Thoracic aorta (tissue), 2 donors: ENCODE measurements around the gene DLGAP1. TPM values are rescaled to one million over a fixed set of nuclear protein-coding genes. Genes with fewer than 3 reads are reported as not detected.

Source experiments
- ATAC-seq: fragments of 150-250 bp; one replicate; pipeline ENCODE4 v1.8.0; 2017; ENCODE audit warnings: low read depth; ENCODE audit not compliant: insufficient number of reproducible peaks, low FRiP score
- DNase-seq: peaks from one replicate; pipeline ENCODE4 v3.0.0-alpha.2; 2020; ENCODE audit warnings: low spot score
- H3K27ac ChIP-seq, 2 donors: fragments of 200-600 bp; sonication (generic); 1 replicate in 1 of 2; 2 replicates in 1 of 2; pipeline ENCODE4 v1.5.1; 2016; ENCODE audit warnings: mild to moderate bottlenecking in 2 of 2, moderate library complexity in 2 of 2
- H3K27me3 ChIP-seq: fragments of 200-600 bp; sonication (generic); replicated peaks from 2 replicates; pipeline ENCODE4 v1.6.0; 2016; ENCODE audit warnings: mild to moderate bottlenecking; ENCODE audit not compliant: insufficient read depth
- H3K36me3 ChIP-seq: fragments of 200-600 bp; sonication (generic); one replicate; pipeline ENCODE4 v1.5.1; 2016
- H3K4me1 ChIP-seq, 2 donors: fragments of 200-600 bp; sonication (generic); 1 replicate in 1 of 2; 2 replicates in 1 of 2; pipeline versions ENCODE4 v1.5.1 to v1.6.0; 2016; ENCODE audit warnings: low read depth in 2 of 2, mild to moderate bottlenecking in 1 of 2; ENCODE audit not compliant: control insufficient read depth in 1 of 2
- H3K4me3 ChIP-seq: fragments of 200-600 bp; sonication (generic); 2 replicates; pipeline ENCODE4 v1.5.1; 2016; ENCODE audit warnings: mild to moderate bottlenecking
- H3K9me3 ChIP-seq: fragments of 200-600 bp; sonication (generic); 2 replicates; pipeline ENCODE4 v1.5.1; 2016
- total RNA-seq, 2 donors: library from RNA; depleted of rRNA; stranded (reverse); fragments of >200 nt; gene quantifications; one replicate each; pipeline versions ENCODE4 v1.1.0 to v1.2.3, GENCODE V29; 2016
- TF ChIP-seq, protein P1 (sequence below): fragments of 200-600 bp; sonication (generic); IDR thresholded peaks from one replicate; pipeline ENCODE4 v1.5.1; 2019; ENCODE audit warnings: antibody characterized with exemption

The DLGAP1 gene
- total RNA-seq, 2 donors from 2014 or later: 7.3 to 19.0 TPM

- ATAC-seq (no peak), DNase-seq (no peak)
- Histone ChIP-seq H3K36me3 (no peaks in the 10 kb centered on the region), H3K4me1 (peaks cover 0 to 10% of the 10 kb centered on the region in 2 donors), H3K9me3 (no peaks in the 10 kb centered on the region), H3K4me3 (no peak overlapping the region), H3K27me3 (no peaks in the 10 kb centered on the region), H3K27ac (no peak overlapping the region)
- TF ChIP-seq, protein P1, sequence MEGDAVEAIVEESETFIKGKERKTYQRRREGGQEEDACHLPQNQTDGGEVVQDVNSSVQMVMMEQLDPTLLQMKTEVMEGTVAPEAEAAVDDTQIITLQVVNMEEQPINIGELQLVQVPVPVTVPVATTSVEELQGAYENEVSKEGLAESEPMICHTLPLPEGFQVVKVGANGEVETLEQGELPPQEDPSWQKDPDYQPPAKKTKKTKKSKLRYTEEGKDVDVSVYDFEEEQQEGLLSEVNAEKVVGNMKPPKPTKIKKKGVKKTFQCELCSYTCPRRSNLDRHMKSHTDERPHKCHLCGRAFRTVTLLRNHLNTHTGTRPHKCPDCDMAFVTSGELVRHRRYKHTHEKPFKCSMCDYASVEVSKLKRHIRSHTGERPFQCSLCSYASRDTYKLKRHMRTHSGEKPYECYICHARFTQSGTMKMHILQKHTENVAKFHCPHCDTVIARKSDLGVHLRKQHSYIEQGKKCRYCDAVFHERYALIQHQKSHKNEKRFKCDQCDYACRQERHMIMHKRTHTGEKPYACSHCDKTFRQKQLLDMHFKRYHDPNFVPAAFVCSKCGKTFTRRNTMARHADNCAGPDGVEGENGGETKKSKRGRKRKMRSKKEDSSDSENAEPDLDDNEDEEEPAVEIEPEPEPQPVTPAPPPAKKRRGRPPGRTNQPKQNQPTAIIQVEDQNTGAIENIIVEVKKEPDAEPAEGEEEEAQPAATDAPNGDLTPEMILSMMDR: no peak
These were observed 901.0 kb downstream of the DLGAP1 start for GRCh38 chr18:3554091-3554601.

GRCh38 chr18:3552305-3552704 is 902.8 kb downstream of the DLGAP1 start:
- DNase-seq: no peak
- Histone ChIP-seq H3K27ac (no peak overlapping the region), H3K9me3 (no peaks in the 10 kb centered on the region), H3K4me1 (no peaks in the 10 kb centered on the region), H3K4me3 (no peak overlapping the region), H3K27me3 (no peaks in the 10 kb centered on the region), H3K36me3 (no peaks in the 10 kb centered on the region)
- TF ChIP-seq, protein P1: no peak
- no peak for ATAC-seq

DNA sequence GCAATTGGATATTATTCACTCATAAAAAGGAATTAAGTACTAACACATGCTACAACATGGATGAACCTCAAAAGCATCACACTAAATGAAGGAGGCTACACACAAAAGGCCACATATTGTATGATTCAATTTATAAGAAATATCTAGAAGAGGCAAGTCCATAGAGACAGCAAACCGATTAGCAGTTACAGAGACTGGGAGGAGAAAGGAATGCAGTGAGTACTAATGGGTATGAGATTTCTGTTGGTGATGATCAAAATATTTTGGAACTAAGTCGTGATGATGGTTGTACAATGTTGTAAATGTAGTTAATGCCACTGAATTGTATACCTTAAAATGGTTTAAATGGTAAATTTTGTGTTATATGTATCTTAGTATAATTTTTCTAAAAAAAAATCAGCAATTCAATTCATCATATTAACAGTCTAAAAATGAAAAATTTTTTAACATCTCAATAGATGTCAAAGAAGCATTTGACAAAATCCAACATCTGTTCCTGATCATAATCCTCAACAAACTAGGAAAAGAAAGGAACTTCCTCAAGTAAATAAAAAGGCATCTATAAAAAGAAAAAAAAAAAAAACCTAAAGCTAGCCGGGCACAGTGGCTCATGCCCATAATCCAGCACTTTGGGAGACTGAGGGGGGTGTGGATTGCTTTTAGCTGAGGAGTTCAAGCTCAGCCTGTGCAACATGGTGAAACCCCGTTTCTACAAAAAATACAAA is 907.1 kb downstream of the DLGAP1 start:
- Histone ChIP-seq H3K4me3 (no peak overlapping the region), H3K9me3 (no peaks in the 10 kb centered on the region), H3K27ac (no peak overlapping the region), H3K27me3 (no peaks in the 10 kb centered on the region), H3K36me3 (no peaks in the 10 kb centered on the region), H3K4me1 (no peaks in the 10 kb centered on the region)
- DNase-seq (no peak), ATAC-seq (no peak)
- TF ChIP-seq, protein P1: no peak

DNA sequence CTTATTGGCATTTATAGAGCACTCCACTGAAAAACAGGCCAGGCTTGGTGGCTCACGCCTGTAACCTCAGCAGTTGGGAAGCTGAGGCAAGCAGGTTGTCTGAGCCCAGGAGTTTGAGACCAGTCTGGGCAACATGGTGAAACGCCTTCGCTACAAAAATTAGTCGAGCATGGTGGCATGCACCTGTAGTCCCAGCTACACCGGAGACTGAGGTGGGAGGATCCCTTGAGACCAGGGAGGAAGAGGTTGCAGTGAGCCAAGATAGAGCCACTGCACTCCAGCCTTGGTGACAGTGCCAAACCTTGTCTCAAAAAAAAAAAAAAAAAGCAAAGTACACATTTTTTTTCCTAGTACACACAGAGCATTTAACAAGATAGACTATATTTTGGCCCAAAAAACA is 909.0 kb downstream of the DLGAP1 start:
- TF ChIP-seq, protein P1: no peak
- Histone ChIP-seq H3K4me1 (no peaks in the 10 kb centered on the region), H3K27me3 (no peaks in the 10 kb centered on the region), H3K36me3 (no peaks in the 10 kb centered on the region), H3K27ac (no peak overlapping the region), H3K9me3 (no peaks in the 10 kb centered on the region), H3K4me3 (no peak overlapping the region)
- ATAC-seq (no peak), DNase-seq (no peak)

GRCh38 chr18:3544537-3544936 is 910.6 kb downstream of the DLGAP1 start:
- Histone ChIP-seq H3K36me3 (no peaks in the 10 kb centered on the region), H3K4me1 (no peaks in the 10 kb centered on the region), H3K9me3 (no peaks in the 10 kb centered on the region), H3K4me3 (no peak overlapping the region), H3K27ac (no peak overlapping the region), H3K27me3 (no peaks in the 10 kb centered on the region)
- ATAC-seq (no peak), DNase-seq (no peak)
- TF ChIP-seq, protein P1: no peak
